HepG2 (cell line): Measurements from ENCODE around the gene ENG. TPM values are rescaled to one million over a fixed set of nuclear protein-coding genes. Genes with fewer than 3 reads are reported as not detected.

ENCODE experiments used
- HMG20B ChIP-seq: conservative IDR thresholded peaks from 2 replicates; pipeline ENCODE4 v1.6.1; 2016; ENCODE audit warnings: missing genetic modification reagents, missing compliant biosample characterization
- KDM5A ChIP-seq: fragments of 200-600 bp; sonication (generic); IDR thresholded peaks from 2 replicates; pipeline ENCODE4 v1.7.0; 2018; ENCODE audit warnings: antibody characterized with exemption, mild to moderate bottlenecking, low read length, borderline replicate concordance
- MAF1 ChIP-seq: sonication (generic); formaldehyde crosslinking; IDR thresholded peaks from 2 replicates; pipeline ENCODE4 v1.5.0; 2020; ENCODE audit warnings: missing genetic modification reagents, borderline replicate concordance
- MEIS2 ChIP-seq: sonication (generic); formaldehyde crosslinking; IDR thresholded peaks from 2 replicates; pipeline ENCODE4 v1.9.0; 2021; ENCODE audit warnings: mild to moderate bottlenecking, missing genetic modification reagents
- NR2F1 ChIP-seq, 2 experiments: fragments of 450-650 bp in 1 of 2; formaldehyde crosslinking in 1 of 2; IDR thresholded peaks; 2 replicates each; pipeline versions ENCODE4 v1.5.0 to v1.6.1; 2016 to 2020; ENCODE audit warnings: mild to moderate bottlenecking in 1 of 2, missing compliant biosample characterization in 1 of 2, missing genetic modification reagents in 1 of 2, moderate library complexity in 1 of 2
- PHF20 ChIP-seq: sonication (generic); formaldehyde crosslinking; IDR thresholded peaks from 2 replicates; pipeline ENCODE4 v1.5.0; 2020; ENCODE audit warnings: mild to moderate bottlenecking, missing genetic modification reagents
- SETDB1 ChIP-seq: sonication (generic); formaldehyde crosslinking; IDR thresholded peaks from 2 replicates; pipeline ENCODE4 v1.5.1; 2020; ENCODE audit warnings: missing genetic modification reagents, mild to moderate bottlenecking, borderline replicate concordance
- SYNCRIP ChIP-seq: fragments of 200-400 bp; formaldehyde crosslinking; IDR thresholded peaks from 2 replicates; pipeline ENCODE4 v1.6.1; 2018; ENCODE audit warnings: mild to moderate bottlenecking, low read depth, low read length; ENCODE audit not compliant: insufficient read depth
- YEATS2 ChIP-seq: sonication (generic); formaldehyde crosslinking; IDR thresholded peaks from 2 replicates; pipeline ENCODE4 v1.4.0; 2020; ENCODE audit warnings: missing genetic modification reagents, borderline replicate concordance
- ZFP41 ChIP-seq: sonication (generic); formaldehyde crosslinking; IDR thresholded peaks from 2 replicates; pipeline ENCODE4 v1.4.0; 2020; ENCODE audit warnings: mild to moderate bottlenecking, missing genetic modification reagents, borderline replicate concordance
- ZNF329 ChIP-seq: sonication (generic); formaldehyde crosslinking; IDR thresholded peaks from 2 replicates; pipeline ENCODE4 v1.9.0; 2021; ENCODE audit warnings: low read depth, mild to moderate bottlenecking, missing genetic modification reagents
- ZNF367 ChIP-seq: sonication (generic); formaldehyde crosslinking; IDR thresholded peaks from 2 replicates; pipeline ENCODE4 v1.4.0; 2020; ENCODE audit warnings: missing genetic modification reagents, borderline replicate concordance
- ZNF501 ChIP-seq: sonication (generic); formaldehyde crosslinking; IDR thresholded peaks from 2 replicates; pipeline ENCODE4 v1.5.1; 2020; ENCODE audit warnings: mild to moderate bottlenecking, moderate library complexity, missing genetic modification reagents
- ZNF558 ChIP-seq: sonication (generic); formaldehyde crosslinking; IDR thresholded peaks from 2 replicates; pipeline ENCODE4 v1.9.0; 2022; ENCODE audit warnings: mild to moderate bottlenecking, missing genetic modification reagents, borderline replicate concordance
- ZNF615 ChIP-seq: sonication (generic); formaldehyde crosslinking; IDR thresholded peaks from 2 replicates; pipeline ENCODE4 v1.5.0; 2020; ENCODE audit warnings: mild to moderate bottlenecking, missing genetic modification reagents, borderline replicate concordance
- ZNF788 ChIP-seq: sonication (generic); formaldehyde crosslinking; IDR thresholded peaks from 2 replicates; pipeline ENCODE4 v1.5.0; 2020; ENCODE audit warnings: mild to moderate bottlenecking, missing genetic modification reagents, borderline replicate concordance
- polyA plus RNA-seq, 8 experiments: library from polyadenylated mRNA; depleted of rRNA in 3 of 8; stranded (reverse) in 7 of 8; unstranded in 1 of 8; fragments of >200 nt; fragmentation: Illumina TruSeq in 4 of 8; extraction: Trizol in 4 of 8; gene quantifications; 2 replicates each; pipeline versions ENCODE4 v1.2.1 to v1.2.3, GENCODE V29; 2011 to 2016; ENCODE audit warnings: low read depth in 4 of 8, missing spikeins in 1 of 8, mixed read lengths in 1 of 8; ENCODE audit not compliant: insufficient read depth in 1 of 8
- total RNA-seq, 5 experiments: library from RNA; depleted of rRNA; stranded (reverse); fragments of >200 nt; fragmentation: Illumina TruSeq; extraction: Trizol; gene quantifications; 2 replicates each; pipeline ENCODE4 v1.2.3, GENCODE V29; 2016; ENCODE audit warnings: low read depth in 1 of 5
- TF ChIP-seq, protein P1 (sequence below): sonication (generic); formaldehyde crosslinking; IDR thresholded peaks from 2 replicates; pipeline ENCODE4 v1.5.1; 2020; ENCODE audit warnings: mild to moderate bottlenecking, missing genetic modification reagents, borderline replicate concordance
- TF ChIP-seq, protein P2 (sequence below): sonication (generic); formaldehyde crosslinking; IDR thresholded peaks from 2 replicates; pipeline ENCODE4 v1.5.0; 2020; ENCODE audit warnings: mild to moderate bottlenecking, missing genetic modification reagents
- TF ChIP-seq, protein P3 (sequence below): sonication (generic); formaldehyde crosslinking; IDR thresholded peaks from 2 replicates; pipeline ENCODE4 v1.4.0; 2020; ENCODE audit warnings: low read depth, mild to moderate bottlenecking, missing genetic modification reagents
- TF ChIP-seq, protein P4 (sequence below): sonication (generic); formaldehyde crosslinking; IDR thresholded peaks from 2 replicates; pipeline ENCODE4 v1.9.0; 2021; ENCODE audit warnings: mild to moderate bottlenecking, missing genetic modification reagents

ENG gene
- total and polyA plus RNA-seq, 2 of the 13 experiments (the other 11 are each of a cell fraction or from before 2014, with no cell fraction given): 0.02 to 1.1 TPM

DNA sequence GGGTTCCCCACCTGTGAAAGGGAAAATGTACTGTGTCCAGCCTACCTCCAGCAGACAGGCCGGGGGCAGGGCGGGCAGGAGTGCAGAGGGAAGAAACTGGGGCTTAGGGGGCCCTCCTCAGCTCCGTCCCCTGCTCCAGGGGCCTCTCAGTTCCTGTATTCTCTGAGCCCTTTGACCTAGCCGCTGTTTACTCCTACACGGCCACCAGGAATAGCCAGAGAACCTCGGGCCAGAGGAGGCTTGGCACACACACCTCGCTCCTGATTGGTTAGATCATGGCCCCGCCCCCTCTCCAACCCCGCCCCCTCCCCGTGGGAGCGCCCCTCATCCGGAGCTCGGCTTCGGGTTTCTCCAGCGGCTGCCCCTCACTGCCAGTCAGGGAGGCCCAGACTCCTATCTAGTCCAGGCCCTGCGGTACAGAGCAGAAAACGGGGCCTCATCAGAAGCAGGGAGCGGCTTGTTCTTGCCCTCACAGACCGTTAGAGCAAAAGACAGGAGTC lies 42.8 kb upstream of the ENG start (continued):
- TF ChIP-seq, protein P1, sequence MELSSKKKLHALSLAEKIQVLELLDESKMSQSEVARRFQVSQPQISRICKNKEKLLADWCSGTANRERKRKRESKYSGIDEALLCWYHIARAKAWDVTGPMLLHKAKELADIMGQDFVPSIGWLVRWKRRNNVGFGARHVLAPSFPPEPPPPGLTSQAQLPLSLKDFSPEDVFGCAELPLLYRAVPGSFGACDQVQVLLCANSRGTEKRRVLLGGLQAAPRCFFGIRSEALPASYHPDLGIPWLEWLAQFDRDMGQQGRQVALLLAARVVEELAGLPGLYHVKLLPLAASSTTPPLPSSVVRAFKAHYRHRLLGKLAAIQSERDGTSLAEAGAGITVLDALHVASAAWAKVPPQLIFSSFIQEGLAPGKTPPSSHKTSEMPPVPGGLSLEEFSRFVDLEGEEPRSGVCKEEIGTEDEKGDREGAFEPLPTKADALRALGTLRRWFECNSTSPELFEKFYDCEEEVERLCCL (CRISPR knock-in tag): no peak
- TF ChIP-seq MEIS2 (CRISPR knock-in tag) (no peak; the same call in 1 of the 2 replicates), ZNF367 (CRISPR knock-in tag) (no peak), ZNF501 (CRISPR knock-in tag) (peak; percentile 13; the same call in 1 of the 2 replicates), SETDB1 (CRISPR knock-in tag) (no peak), MAF1 (CRISPR knock-in tag) (no peak), ZNF788 (no peak; the same call in 1 of the 2 replicates), ZNF558 (CRISPR knock-in tag) (no peak), HMG20B (CRISPR knock-in tag) (0 out of 2 replicates have a peak, but pooled peaks have one; percentile 44), ZNF615 (no peak), PHF20 (CRISPR knock-in tag) (no peak), YEATS2 (peak; percentile 68; the same call in 1 of the 2 replicates), KDM5A (no peak), SYNCRIP (no peak), ZFP41 (CRISPR knock-in tag) (no peak), NR2F1 (CRISPR knock-in tag; IDR thresholded peaks at IDR 0.05) (peak; percentile 70 to 84; a peak in 3 of 4 replicates), ZNF329 (CRISPR knock-in tag) (no peak)
- TF ChIP-seq, protein P2, sequence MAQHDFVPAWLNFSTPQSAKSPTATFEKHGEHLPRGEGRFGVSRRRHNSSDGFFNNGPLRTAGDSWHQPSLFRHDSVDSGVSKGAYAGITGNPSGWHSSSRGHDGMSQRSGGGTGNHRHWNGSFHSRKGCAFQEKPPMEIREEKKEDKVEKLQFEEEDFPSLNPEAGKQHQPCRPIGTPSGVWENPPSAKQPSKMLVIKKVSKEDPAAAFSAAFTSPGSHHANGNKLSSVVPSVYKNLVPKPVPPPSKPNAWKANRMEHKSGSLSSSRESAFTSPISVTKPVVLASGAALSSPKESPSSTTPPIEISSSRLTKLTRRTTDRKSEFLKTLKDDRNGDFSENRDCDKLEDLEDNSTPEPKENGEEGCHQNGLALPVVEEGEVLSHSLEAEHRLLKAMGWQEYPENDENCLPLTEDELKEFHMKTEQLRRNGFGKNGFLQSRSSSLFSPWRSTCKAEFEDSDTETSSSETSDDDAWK: no peak
- TF ChIP-seq, protein P3, sequence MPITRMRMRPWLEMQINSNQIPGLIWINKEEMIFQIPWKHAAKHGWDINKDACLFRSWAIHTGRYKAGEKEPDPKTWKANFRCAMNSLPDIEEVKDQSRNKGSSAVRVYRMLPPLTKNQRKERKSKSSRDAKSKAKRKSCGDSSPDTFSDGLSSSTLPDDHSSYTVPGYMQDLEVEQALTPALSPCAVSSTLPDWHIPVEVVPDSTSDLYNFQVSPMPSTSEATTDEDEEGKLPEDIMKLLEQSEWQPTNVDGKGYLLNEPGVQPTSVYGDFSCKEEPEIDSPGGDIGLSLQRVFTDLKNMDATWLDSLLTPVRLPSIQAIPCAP (CRISPR knock-in tag): no peak
- TF ChIP-seq, protein P4, sequence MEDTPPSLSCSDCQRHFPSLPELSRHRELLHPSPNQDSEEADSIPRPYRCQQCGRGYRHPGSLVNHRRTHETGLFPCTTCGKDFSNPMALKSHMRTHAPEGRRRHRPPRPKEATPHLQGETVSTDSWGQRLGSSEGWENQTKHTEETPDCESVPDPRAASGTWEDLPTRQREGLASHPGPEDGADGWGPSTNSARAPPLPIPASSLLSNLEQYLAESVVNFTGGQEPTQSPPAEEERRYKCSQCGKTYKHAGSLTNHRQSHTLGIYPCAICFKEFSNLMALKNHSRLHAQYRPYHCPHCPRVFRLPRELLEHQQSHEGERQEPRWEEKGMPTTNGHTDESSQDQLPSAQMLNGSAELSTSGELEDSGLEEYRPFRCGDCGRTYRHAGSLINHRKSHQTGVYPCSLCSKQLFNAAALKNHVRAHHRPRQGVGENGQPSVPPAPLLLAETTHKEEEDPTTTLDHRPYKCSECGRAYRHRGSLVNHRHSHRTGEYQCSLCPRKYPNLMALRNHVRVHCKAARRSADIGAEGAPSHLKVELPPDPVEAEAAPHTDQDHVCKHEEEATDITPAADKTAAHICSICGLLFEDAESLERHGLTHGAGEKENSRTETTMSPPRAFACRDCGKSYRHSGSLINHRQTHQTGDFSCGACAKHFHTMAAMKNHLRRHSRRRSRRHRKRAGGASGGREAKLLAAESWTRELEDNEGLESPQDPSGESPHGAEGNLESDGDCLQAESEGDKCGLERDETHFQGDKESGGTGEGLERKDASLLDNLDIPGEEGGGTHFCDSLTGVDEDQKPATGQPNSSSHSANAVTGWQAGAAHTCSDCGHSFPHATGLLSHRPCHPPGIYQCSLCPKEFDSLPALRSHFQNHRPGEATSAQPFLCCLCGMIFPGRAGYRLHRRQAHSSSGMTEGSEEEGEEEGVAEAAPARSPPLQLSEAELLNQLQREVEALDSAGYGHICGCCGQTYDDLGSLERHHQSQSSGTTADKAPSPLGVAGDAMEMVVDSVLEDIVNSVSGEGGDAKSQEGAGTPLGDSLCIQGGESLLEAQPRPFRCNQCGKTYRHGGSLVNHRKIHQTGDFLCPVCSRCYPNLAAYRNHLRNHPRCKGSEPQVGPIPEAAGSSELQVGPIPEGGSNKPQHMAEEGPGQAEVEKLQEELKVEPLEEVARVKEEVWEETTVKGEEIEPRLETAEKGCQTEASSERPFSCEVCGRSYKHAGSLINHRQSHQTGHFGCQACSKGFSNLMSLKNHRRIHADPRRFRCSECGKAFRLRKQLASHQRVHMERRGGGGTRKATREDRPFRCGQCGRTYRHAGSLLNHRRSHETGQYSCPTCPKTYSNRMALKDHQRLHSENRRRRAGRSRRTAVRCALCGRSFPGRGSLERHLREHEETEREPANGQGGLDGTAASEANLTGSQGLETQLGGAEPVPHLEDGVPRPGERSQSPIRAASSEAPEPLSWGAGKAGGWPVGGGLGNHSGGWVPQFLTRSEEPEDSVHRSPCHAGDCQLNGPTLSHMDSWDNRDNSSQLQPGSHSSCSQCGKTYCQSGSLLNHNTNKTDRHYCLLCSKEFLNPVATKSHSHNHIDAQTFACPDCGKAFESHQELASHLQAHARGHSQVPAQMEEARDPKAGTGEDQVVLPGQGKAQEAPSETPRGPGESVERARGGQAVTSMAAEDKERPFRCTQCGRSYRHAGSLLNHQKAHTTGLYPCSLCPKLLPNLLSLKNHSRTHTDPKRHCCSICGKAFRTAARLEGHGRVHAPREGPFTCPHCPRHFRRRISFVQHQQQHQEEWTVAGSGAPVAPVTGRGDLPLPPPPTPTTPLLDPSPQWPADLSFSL (CRISPR knock-in tag): no peak
